ENCODE data around the gene FGD5. TPM values are rescaled to one million over a fixed set of nuclear protein-coding genes. Genes with fewer than 3 reads are reported as not detected.

FGD5 gene
- total and polyA plus RNA-seq, 9 of the 15 experiments (the other 6 are each of a cell fraction or from before 2014, with no cell fraction given): 0.18 TPM; not detected in 8

DNA sequence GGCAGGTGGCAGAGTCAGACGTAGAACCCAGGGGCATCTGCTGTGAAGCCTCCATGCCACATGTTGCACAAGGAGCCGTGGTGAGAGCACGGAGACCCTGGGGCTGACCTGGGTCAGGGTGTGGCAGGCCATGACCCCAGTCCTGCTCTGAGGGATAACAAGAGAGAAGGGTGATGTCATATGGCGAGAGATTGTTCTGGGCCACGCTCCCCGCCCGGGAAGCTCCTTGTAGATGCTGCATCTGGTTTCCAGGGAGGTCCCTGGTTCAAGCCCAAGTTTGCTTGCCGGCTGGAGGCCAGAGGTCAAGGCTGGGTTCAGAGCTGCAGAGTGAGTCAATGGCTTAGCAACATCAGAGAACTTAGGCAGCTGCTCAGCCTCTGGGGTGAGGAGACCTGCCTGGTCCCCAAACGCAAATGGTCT, 17.3 kb downstream of the FGD5 start (continued):
- TF ChIP-seq, protein P1, sequence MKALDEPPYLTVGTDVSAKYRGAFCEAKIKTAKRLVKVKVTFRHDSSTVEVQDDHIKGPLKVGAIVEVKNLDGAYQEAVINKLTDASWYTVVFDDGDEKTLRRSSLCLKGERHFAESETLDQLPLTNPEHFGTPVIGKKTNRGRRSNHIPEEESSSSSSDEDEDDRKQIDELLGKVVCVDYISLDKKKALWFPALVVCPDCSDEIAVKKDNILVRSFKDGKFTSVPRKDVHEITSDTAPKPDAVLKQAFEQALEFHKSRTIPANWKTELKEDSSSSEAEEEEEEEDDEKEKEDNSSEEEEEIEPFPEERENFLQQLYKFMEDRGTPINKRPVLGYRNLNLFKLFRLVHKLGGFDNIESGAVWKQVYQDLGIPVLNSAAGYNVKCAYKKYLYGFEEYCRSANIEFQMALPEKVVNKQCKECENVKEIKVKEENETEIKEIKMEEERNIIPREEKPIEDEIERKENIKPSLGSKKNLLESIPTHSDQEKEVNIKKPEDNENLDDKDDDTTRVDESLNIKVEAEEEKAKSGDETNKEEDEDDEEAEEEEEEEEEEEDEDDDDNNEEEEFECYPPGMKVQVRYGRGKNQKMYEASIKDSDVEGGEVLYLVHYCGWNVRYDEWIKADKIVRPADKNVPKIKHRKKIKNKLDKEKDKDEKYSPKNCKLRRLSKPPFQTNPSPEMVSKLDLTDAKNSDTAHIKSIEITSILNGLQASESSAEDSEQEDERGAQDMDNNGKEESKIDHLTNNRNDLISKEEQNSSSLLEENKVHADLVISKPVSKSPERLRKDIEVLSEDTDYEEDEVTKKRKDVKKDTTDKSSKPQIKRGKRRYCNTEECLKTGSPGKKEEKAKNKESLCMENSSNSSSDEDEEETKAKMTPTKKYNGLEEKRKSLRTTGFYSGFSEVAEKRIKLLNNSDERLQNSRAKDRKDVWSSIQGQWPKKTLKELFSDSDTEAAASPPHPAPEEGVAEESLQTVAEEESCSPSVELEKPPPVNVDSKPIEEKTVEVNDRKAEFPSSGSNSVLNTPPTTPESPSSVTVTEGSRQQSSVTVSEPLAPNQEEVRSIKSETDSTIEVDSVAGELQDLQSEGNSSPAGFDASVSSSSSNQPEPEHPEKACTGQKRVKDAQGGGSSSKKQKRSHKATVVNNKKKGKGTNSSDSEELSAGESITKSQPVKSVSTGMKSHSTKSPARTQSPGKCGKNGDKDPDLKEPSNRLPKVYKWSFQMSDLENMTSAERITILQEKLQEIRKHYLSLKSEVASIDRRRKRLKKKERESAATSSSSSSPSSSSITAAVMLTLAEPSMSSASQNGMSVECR (CRISPR knock-in tag; IDR thresholded peaks at IDR 0.05): no peak
- TF ChIP-seq ZNF785 (CRISPR knock-in tag; IDR thresholded peaks at IDR 0.05) (no peak), CREM (IDR thresholded peaks at IDR 0.05; ENCODE audit: low read depth) (peak; percentile 77), NR2C2 (CRISPR knock-in tag; IDR thresholded peaks at IDR 0.05) (peak; percentile 74; the same call in 1 of the 2 replicates), NR2C2 (tag; IDR thresholded peaks at IDR 0.05) (peak; percentile 82), TAF15 (IDR thresholded peaks at IDR 0.05; ENCODE audit: low read depth, low read length) (no peak), GATA2 (CRISPR knock-in tag; IDR thresholded peaks at IDR 0.05) (0 out of 2 replicates have a peak, but pooled peaks have one; percentile 51), GTF2E2 (tag; IDR thresholded peaks at IDR 0.05) (no peak), HMG20B (CRISPR knock-in tag; IDR thresholded peaks at IDR 0.05) (no peak), PCBP2 (IDR thresholded peaks at IDR 0.05; ENCODE audit: low read depth, low read length, poor library complexity, severe bottlenecking) (no peak), MYC (IDR thresholded peaks at IDR 0.05; ENCODE audit: low read depth, low read length) (0 out of 2 replicates have a peak, but pooled peaks have one; percentile 35), MYC (CRISPR knock-in tag; IDR thresholded peaks at IDR 0.05; ENCODE audit: borderline replicate concordance, low read depth) (no peak), ZNF121 (CRISPR knock-in tag; conservative IDR thresholded peaks at IDR 0.05) (no peak), RBM25 (IDR thresholded peaks at IDR 0.05; ENCODE audit: low read depth, low read length, severe bottlenecking) (no peak), RBFOX2 (IDR thresholded peaks at IDR 0.05; ENCODE audit: low read depth, low read length) (no peak), POLR2A (conservative IDR thresholded peaks at IDR 0.05) (no peak), BDP1 (IDR thresholded peaks at IDR 0.05; ENCODE audit: insufficient read depth, insufficient read length) (no peak), SPI1 (IDR thresholded peaks at IDR 0.05; ENCODE audit: borderline replicate concordance, low read depth, low read length) (no peak), POLR2AphosphoS5 (IDR thresholded peaks at IDR 0.05; ENCODE audit: control insufficient read depth, insufficient read depth, low read depth, low read length) (peak; percentile 66; the same call in 1 of the 2 replicates), MIER1 (IDR thresholded peaks at IDR 0.05; ENCODE audit: low read depth) (no peak)
- TF ChIP-seq, protein P2, sequence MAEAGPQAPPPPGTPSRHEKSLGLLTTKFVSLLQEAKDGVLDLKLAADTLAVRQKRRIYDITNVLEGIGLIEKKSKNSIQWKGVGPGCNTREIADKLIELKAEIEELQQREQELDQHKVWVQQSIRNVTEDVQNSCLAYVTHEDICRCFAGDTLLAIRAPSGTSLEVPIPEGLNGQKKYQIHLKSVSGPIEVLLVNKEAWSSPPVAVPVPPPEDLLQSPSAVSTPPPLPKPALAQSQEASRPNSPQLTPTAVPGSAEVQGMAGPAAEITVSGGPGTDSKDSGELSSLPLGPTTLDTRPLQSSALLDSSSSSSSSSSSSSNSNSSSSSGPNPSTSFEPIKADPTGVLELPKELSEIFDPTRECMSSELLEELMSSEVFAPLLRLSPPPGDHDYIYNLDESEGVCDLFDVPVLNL (CRISPR knock-in tag; IDR thresholded peaks at IDR 0.05; ENCODE audit: low read depth): no peak
- TF ChIP-seq, protein P3, sequence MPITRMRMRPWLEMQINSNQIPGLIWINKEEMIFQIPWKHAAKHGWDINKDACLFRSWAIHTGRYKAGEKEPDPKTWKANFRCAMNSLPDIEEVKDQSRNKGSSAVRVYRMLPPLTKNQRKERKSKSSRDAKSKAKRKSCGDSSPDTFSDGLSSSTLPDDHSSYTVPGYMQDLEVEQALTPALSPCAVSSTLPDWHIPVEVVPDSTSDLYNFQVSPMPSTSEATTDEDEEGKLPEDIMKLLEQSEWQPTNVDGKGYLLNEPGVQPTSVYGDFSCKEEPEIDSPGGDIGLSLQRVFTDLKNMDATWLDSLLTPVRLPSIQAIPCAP (CRISPR knock-in tag; IDR thresholded peaks at IDR 0.05; ENCODE audit: borderline replicate concordance): no peak
- TF ChIP-seq, protein P4, sequence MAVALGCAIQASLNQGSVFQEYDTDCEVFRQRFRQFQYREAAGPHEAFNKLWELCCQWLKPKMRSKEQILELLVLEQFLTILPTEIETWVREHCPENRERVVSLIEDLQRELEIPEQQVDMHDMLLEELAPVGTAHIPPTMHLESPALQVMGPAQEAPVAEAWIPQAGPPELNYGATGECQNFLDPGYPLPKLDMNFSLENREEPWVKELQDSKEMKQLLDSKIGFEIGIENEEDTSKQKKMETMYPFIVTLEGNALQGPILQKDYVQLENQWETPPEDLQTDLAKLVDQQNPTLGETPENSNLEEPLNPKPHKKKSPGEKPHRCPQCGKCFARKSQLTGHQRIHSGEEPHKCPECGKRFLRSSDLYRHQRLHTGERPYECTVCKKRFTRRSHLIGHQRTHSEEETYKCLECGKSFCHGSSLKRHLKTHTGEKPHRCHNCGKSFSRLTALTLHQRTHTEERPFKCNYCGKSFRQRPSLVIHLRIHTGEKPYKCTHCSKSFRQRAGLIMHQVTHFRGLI (CRISPR knock-in tag; IDR thresholded peaks at IDR 0.05): no peak

Measured in K562 (cell line).